ENCODE measurements around the gene CLEC16A.

Gene CLEC16A

GRCh38 chr16:11150190-11150589, 205.8 kb downstream of the CLEC16A start:
- Histone ChIP-seq H3K9me2 (replicated peaks; ENCODE audit: control insufficient read depth, low read length) (no peaks in the 10 kb centered on the region), H3K27ac (ENCODE audit: low read depth, low read length) (no peak overlapping the region), H3K4me3 (ENCODE audit: low read length) (no peak overlapping the region), H3F3A (ENCODE audit: control insufficient read depth, insufficient read depth) (no peaks in the 10 kb centered on the region), H3K27me3 (ENCODE audit: control insufficient read depth, low read length) (no peaks in the 10 kb centered on the region), H3K36me3 (ENCODE audit: control insufficient read depth, low read length) (no peaks in the 10 kb centered on the region; the same call in 1 of the 2 replicates), H4K20me1 (ENCODE audit: control insufficient read depth, insufficient read depth, low read depth, low read length) (no peaks in the 10 kb centered on the region), H3K4me2 (ENCODE audit: low read length) (no peak overlapping the region), H3K4me1 (ENCODE audit: control insufficient read depth, low read length) (no peaks in the 10 kb centered on the region), H3K79me2 (ENCODE audit: control insufficient read depth, low read length) (no peaks in the 10 kb centered on the region), H3K9me3 (ENCODE audit: control insufficient read depth, insufficient read depth, low read length) (no peaks in the 10 kb centered on the region)
- no peak for TF ChIP-seq EZH2phosphoT487 (IDR thresholded peaks at IDR 0.05; ENCODE audit: borderline replicate concordance, low read length)
- no peak for TF ChIP-seq CTCF (IDR thresholded peaks at IDR 0.05; ENCODE audit: low read depth, low read length, poor library complexity, severe bottlenecking)

- H3K36me3 ChIP-seq (ENCODE audit: control insufficient read depth, low read length) = no peaks in the 10 kb centered on the region; the same call in 1 of the 2 replicates
- H3K79me2 ChIP-seq (ENCODE audit: control insufficient read depth, low read length) = no peaks in the 10 kb centered on the region
- no peaks in the 10 kb centered on the region for H3K9me3 ChIP-seq (ENCODE audit: control insufficient read depth, insufficient read depth, low read length)
- H3K9me2 ChIP-seq (replicated peaks; ENCODE audit: control insufficient read depth, low read length) = no peaks in the 10 kb centered on the region
- no peaks in the 10 kb centered on the region for H3F3A ChIP-seq (ENCODE audit: control insufficient read depth, insufficient read depth)
- H3K27ac ChIP-seq (ENCODE audit: low read depth, low read length) = no peak overlapping the region
- no peaks in the 10 kb centered on the region for H4K20me1 ChIP-seq (ENCODE audit: control insufficient read depth, insufficient read depth, low read depth, low read length)
- H3K4me1 ChIP-seq (ENCODE audit: control insufficient read depth, low read length) = no peaks in the 10 kb centered on the region
- TF ChIP-seq EZH2phosphoT487 (IDR thresholded peaks at IDR 0.05; ENCODE audit: borderline replicate concordance, low read length) (no peak), CTCF (IDR thresholded peaks at IDR 0.05; ENCODE audit: low read depth, low read length, poor library complexity, severe bottlenecking) (no peak)
- no peak overlapping the region for H3K4me2 ChIP-seq (ENCODE audit: low read length)
- H3K27me3 ChIP-seq (ENCODE audit: control insufficient read depth, low read length) = no peaks in the 10 kb centered on the region
- no peak overlapping the region for H3K4me3 ChIP-seq (ENCODE audit: low read length)
These were observed 207.0 kb downstream of the CLEC16A start for GRCh38 chr16:11151156-11151884.

- Histone ChIP-seq H3K9me2 (replicated peaks; ENCODE audit: control insufficient read depth, low read length) (no peaks in the 10 kb centered on the region), H4K20me1 (ENCODE audit: control insufficient read depth, insufficient read depth, low read depth, low read length) (no peaks in the 10 kb centered on the region), H3F3A (ENCODE audit: control insufficient read depth, insufficient read depth) (no peaks in the 10 kb centered on the region), H3K27ac (ENCODE audit: low read depth, low read length) (no peak overlapping the region), H3K36me3 (ENCODE audit: control insufficient read depth, low read length) (no peaks in the 10 kb centered on the region; the same call in 1 of the 2 replicates), H3K9me3 (ENCODE audit: control insufficient read depth, insufficient read depth, low read length) (no peaks in the 10 kb centered on the region), H3K4me1 (ENCODE audit: control insufficient read depth, low read length) (peaks cover 3% of the 10 kb centered on the region), H3K27me3 (ENCODE audit: control insufficient read depth, low read length) (no peaks in the 10 kb centered on the region), H3K79me2 (ENCODE audit: control insufficient read depth, low read length) (no peaks in the 10 kb centered on the region), H3K4me2 (ENCODE audit: low read length) (no peak overlapping the region), H3K4me3 (ENCODE audit: low read length) (no peak overlapping the region)
- TF ChIP-seq EZH2phosphoT487 (IDR thresholded peaks at IDR 0.05; ENCODE audit: borderline replicate concordance, low read length) (no peak), CTCF (IDR thresholded peaks at IDR 0.05; ENCODE audit: low read depth, low read length, poor library complexity, severe bottlenecking) (no peak)
These were observed 207.7 kb downstream of the CLEC16A start for GRCh38 chr16:11151885-11152629.
